ENCODE measurements around the gene TMEM259.

Gene TMEM259

DNA sequence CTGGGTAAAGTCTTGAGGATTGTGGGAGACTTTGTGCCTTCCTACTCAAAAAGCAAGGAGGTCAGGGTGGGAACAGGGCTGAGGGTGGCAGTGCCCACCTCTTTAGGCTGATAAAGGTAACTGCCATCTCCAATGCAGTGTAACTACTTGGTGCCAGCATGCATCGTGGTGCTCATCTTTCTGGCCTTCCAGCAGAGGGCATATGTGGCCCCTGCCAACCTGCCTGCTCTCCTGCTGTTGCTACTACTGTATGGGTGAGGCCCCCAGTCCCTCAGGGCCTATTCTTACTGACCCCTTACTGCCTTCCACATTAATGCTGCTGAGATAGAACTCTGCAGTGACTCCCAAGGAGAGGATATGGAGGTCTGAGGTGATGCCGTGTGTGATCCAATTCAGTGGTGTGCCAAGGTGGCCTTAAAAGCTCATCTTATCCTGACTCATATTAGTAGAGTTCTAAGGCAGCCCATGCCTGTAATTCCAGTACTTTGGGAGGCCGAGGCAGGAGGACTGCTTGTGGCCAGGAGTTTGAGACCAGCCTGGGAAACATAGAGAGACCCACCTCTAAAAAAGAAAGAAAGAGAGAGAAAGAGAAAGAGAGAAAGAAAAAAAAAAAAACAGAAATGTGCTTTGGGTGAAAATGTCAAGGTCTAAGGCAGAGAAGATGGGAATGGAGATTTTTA, 36.4 kb upstream of the TMEM259 start:
- Histone ChIP-seq H3K36me3 (ENCODE audit: control insufficient read depth, insufficient read depth, low read length) (peaks cover 7% of the 10 kb centered on the region), H3K27me3 (replicated peaks; ENCODE audit: control insufficient read depth, insufficient read depth, low read length) (no peaks in the 10 kb centered on the region), H3K4me3 (replicated peaks; ENCODE audit: low read depth, low read length) (no peak overlapping the region)
- TF ChIP-seq, protein P1, sequence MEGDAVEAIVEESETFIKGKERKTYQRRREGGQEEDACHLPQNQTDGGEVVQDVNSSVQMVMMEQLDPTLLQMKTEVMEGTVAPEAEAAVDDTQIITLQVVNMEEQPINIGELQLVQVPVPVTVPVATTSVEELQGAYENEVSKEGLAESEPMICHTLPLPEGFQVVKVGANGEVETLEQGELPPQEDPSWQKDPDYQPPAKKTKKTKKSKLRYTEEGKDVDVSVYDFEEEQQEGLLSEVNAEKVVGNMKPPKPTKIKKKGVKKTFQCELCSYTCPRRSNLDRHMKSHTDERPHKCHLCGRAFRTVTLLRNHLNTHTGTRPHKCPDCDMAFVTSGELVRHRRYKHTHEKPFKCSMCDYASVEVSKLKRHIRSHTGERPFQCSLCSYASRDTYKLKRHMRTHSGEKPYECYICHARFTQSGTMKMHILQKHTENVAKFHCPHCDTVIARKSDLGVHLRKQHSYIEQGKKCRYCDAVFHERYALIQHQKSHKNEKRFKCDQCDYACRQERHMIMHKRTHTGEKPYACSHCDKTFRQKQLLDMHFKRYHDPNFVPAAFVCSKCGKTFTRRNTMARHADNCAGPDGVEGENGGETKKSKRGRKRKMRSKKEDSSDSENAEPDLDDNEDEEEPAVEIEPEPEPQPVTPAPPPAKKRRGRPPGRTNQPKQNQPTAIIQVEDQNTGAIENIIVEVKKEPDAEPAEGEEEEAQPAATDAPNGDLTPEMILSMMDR (IDR thresholded peaks at IDR 0.05; ENCODE audit: insufficient read depth, low read length, poor library complexity, severe bottlenecking): peak; percentile 68
- DNase-seq (ENCODE audit: extremely low read depth, insufficient read length): no peak

DNA sequence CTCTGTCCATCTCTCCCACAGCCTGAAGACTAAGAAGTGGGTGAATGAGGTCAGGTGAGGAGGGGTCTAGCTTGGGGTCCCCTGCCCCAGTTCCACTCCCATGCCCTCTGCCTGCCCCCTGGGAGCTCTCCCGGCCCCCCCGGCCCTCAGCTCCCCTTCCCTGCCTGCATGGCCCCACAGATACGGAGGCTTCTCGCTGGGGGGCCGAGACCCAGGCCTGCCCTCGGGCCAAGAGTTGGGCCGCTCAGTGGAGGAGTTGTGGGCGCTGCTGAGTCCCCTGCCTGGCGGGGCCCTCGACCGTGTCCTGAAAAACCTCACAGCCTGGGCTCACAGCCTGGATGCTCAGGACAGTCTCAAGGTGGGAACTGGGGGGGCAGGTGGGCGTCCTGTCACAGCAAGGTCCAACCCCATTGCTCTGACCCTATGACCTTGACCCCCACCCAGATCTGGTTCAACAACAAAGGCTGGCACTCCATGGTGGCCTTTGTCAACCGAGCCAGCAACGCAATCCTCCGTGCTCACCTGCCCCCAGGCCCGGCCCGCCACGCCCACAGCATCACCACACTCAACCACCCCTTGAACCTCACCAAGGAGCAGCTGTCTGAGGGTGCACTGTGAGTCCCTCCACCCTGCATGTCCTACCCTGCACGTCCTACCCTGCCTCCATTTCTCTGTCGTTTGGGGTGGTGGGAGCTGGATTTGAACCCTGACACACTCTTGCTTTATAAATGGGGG, 35.1 kb upstream of the TMEM259 start:
- no peak for DNase-seq (ENCODE audit: extremely low read depth, insufficient read length)
- Histone ChIP-seq H3K27me3 (replicated peaks; ENCODE audit: control insufficient read depth, insufficient read depth, low read length) (no peaks in the 10 kb centered on the region), H3K4me3 (replicated peaks; ENCODE audit: low read depth, low read length) (no peak overlapping the region), H3K36me3 (ENCODE audit: control insufficient read depth, insufficient read depth, low read length) (peaks cover 9% of the 10 kb centered on the region)
- TF ChIP-seq, protein P1 (IDR thresholded peaks at IDR 0.05; ENCODE audit: insufficient read depth, low read length, poor library complexity, severe bottlenecking): no peak

DNA sequence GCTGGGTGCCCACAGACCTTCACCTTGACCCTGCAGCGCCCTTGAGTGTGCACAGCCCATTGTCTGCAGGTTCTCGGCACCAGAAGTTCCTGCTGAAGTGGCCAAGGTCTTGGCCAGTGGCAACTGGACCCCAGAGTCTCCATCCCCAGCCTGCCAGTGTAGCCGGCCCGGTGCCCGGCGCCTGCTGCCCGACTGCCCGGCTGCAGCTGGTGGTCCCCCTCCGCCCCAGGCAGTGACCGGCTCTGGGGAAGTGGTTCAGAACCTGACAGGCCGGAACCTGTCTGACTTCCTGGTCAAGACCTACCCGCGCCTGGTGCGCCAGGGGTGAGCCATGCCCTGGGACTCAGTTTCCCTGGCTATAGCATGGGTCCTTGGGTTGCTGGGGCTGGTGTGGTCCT, 34.1 kb upstream of the TMEM259 start:
- no peak for DNase-seq (ENCODE audit: extremely low read depth, insufficient read length)
- TF ChIP-seq, protein P1 (IDR thresholded peaks at IDR 0.05; ENCODE audit: insufficient read depth, low read length, poor library complexity, severe bottlenecking): no peak
- H3K27me3 ChIP-seq (replicated peaks; ENCODE audit: control insufficient read depth, insufficient read depth, low read length): no peaks in the 10 kb centered on the region
- H3K4me3 ChIP-seq (replicated peaks; ENCODE audit: low read depth, low read length): no peak overlapping the region
- peaks cover 10% of the 10 kb centered on the region for H3K36me3 ChIP-seq (ENCODE audit: control insufficient read depth, insufficient read depth, low read length)

DNA sequence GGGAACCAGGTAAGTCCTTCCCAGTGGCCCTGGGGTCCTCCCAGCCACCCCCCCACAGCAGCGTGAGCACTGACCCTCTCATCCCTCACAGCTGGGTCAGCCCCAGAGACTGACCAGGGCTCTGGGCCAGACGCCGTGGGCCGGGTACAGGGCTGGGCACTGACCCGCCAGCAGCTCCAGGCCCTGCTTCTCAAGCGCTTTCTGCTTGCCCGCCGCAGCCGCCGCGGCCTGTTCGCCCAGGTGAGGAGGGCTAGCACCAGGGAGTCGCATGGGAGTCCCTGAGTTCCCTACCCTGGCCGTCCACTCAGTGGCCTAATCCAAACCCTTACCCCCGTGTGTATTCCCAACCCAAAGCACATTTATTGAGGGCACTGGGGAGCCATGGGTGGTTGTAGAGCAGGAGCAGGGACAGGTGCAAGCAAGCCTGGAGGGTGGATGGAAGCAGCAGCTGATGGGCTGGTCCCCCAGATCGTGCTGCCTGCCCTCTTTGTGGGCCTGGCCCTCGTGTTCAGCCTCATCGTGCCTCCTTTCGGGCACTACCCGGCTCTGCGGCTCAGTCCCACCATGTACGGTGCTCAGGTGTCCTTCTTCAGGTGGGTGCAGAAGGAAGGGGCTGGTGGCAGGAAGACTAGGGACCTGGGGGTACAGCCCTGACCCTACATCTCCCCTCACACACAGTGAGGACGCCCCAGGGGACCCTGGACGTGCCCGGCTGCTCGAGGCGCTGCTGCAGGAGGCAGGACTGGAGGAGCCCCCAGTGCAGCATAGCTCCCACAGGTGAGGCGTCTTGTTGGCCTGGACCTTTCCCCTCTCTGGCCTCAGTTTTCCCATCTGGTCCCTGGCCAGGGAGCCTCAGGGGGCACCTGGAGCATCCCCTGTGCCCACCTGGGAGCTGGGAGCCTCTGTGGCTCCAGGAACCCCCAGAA, 33.4 kb upstream of the TMEM259 start:
- TF ChIP-seq, protein P1 (IDR thresholded peaks at IDR 0.05; ENCODE audit: insufficient read depth, low read length, poor library complexity, severe bottlenecking): no peak
- Histone ChIP-seq H3K4me3 (replicated peaks; ENCODE audit: low read depth, low read length) (no peak overlapping the region), H3K36me3 (ENCODE audit: control insufficient read depth, insufficient read depth, low read length) (peaks cover 10% of the 10 kb centered on the region), H3K27me3 (replicated peaks; ENCODE audit: control insufficient read depth, insufficient read depth, low read length) (no peaks in the 10 kb centered on the region)
- no peak for DNase-seq (ENCODE audit: extremely low read depth, insufficient read length)

DNA sequence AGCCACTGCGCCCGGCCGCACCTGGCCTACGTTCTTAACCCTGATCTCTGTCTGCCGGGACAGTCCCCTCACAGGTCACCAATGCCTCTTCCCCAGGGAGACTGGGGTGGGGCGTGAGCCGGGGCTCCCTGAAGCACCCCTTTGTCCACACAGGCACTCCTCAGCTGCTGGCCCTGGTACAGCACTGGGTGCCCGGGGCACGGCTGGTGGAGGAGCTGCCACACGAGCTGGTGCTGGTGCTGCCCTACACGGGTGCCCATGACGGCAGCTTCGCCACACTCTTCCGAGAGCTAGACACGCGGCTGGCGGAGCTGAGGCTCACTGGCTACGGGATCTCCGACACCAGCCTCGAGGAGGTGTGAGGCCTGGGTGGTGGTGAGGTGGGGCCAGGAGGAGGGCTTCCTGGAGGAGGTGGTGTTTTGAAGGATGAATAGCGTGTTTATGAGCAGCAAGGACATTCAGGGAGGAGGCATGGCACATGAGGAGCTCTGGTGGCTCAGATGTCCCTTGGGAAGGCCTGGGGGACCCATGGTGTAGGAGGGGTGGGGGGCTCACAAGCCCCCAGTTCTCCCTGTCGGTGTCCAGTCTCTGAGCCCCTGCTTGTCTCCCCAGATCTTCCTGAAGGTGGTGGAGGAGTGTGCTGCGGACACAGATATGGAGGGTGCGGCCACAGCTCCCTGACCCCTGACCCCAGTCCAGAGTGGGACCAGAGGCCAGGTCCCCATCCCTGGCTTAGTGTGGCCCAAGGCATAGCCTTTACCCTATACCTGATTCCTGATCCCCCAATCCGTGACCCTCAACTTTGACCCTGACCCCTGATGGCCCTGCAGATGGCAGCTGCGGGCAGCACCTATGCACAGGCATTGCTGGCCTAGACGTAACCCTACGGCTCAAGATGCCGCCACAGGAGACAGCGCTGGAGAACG, 32.5 kb upstream of the TMEM259 start:
- H3K36me3 ChIP-seq (ENCODE audit: control insufficient read depth, insufficient read depth, low read length): peaks cover 10% of the 10 kb centered on the region

More for the DNA sequence above, 32.5 kb upstream of the TMEM259 start:
- TF ChIP-seq, protein P1 (IDR thresholded peaks at IDR 0.05; ENCODE audit: insufficient read depth, low read length, poor library complexity, severe bottlenecking): no peak
- DNase-seq (ENCODE audit: extremely low read depth, insufficient read length): no peak
- no peak overlapping the region for H3K4me3 ChIP-seq (replicated peaks; ENCODE audit: low read depth, low read length)
- H3K27me3 ChIP-seq (replicated peaks; ENCODE audit: control insufficient read depth, insufficient read depth, low read length): no peaks in the 10 kb centered on the region

Measured in GM06990 (cell line).